ENCODE measurements around the gene LRP3. TPM values are rescaled to one million over a fixed set of nuclear protein-coding genes. Genes with fewer than 3 reads are reported as not detected.
"Not testable (repeated sequence)": the region's sequence is repeated elsewhere in the genome, so short reads cannot be mapped to it uniquely, and the experiment has no call there.

LRP3 gene
- total RNA-seq, 1 donor from 2014 or later: 93.8 TPM

DNA sequence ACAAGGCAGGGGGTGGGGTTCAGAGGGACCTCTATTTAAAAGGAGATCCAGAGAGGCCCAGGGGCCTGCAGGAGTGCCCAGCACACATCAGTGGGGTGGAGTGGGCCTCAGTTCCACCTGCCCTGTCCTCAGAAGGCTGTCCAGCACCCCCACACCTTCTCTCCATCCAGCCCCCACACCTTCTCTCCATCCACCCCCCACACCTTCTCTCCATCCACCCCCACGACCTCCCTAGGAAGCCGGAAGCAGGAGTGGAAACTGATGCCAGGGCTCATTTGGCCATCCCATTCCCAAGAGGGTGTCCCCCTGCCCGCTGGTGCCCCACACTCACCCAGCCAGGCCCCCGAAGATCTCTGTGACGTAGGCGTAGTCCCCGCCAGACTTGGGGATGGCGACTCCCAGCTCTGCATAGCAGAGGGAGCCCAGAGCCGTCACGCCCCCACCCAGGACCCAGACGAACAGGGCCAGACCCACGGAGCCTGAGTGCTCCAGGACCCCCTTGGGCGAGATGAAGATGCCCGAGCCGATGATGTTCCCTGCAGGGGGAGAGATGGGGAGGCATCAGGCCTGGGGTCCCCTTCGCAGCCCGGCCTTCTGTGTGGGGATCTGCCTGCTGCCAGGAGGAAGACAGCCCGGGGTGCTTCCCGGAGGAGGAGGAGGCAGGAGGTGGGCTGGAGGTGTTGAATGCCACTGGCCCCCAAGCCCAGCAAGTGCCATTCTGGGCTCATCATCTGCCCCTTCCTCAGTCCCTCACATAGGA, 21.5 kb downstream of the LRP3 start:
- DNase-seq (ENCODE audit: low spot score in 2 of 2): no peak
- no peak for FAIRE-seq

DNA sequence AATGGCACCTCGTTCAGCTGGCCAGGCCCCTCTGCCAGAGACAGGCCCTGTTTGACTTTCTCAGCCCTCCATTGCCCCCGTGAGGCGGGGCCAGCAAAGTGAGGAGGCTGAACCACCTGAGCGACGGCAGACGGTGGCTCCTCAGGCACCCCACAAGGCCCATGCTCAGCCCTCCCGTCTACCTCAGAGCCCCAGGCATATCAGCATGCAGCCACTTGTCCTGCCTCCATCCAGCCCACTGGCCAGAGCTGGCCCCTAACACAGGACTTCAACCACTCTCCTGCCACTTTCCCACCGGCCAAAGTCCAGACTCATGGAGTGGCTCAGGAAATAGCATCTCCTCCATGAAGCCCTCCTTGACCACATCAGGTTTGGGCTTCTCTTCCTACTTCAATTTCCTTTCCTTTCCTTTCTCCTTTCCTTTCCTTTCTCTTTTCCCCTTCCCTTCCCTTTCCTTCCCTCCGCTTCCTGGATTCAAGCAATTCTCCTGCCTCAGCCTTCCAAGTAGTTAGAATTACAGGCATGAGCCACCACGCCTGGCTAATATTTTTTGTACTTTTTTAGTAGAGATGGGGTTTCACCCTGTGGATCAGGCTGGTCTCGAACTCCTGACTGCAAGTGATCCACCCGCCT, 22.2 kb downstream of the LRP3 start:
- DNase-seq (ENCODE audit: low spot score in 2 of 2) (no peak), FAIRE-seq (no peak)

DNA sequence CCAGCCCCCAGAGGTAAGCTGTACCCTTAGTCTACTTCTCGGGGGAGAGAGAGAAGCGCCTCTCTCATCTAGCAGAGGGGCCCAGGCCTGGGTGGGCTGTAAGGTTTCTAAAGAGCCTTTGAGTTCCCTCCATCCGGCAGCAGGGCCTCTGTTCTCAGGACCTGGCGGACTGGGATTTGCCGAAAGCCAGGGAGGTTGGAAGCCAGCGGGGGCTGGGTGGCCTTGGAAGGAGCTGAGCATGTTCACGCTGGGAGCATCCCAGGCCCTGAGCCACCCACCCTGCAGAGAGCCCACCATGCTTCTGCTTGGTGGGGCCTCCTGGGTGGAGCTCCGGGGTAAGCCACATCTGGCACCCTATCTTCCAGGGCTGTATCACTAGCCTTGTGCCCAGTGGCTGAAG, 23.8 kb downstream of the LRP3 start:
- DNase-seq (ENCODE audit: low spot score in 2 of 2): no peak

DNA sequence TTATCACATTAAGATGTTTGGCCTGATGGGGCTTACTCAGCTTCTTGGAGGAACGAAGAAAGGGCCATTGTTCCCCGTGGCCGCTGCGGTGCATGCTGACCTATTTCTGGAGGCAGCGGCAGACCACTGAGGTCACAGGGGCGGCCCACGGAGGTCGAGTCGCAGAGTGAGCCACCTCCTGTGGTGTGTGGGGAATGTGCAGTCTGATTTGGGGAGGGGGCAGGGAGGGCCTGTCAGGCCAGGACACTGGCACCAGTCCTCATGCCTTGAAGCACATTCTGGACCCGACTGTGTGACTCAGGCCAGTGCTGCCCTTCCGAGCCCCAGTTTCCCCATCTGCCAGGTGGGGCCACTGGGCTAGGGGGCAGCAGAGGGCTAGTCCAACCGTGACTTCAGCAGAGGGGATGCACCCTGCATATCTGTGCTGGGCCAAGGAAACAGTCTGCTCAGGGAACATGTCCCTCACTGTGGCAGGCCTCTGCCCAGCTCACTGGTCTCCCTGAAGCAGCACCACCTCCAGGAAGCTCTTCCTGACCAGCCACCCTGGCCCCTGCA, 25.2 kb downstream of the LRP3 start:
- FAIRE-seq: no peak
- DNase-seq (ENCODE audit: low spot score in 2 of 2): no peak

More for the DNA sequence above, 23.8 kb downstream of the LRP3 start:
- no peak for FAIRE-seq

DNA sequence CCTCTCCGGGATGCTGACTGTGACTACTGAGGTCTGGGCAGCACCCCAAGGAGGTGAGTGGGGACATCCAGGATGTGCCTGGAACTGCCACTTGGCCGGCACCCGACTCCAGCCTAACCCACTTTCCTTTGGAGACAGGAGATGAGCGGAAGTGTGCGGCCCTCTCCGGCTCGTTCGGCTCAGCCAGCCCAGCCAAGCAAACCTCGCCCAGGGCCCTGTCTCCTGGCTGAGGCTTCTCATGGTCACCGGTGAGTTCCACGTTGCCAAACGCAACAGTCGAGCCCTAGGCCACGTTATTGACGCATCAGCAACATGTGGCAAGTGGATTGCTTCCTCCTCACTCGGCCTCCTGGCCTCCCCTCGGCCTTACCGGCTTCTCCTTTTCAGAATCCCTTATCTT, 26.0 kb downstream of the LRP3 start:
- FAIRE-seq: no peak

DNA sequence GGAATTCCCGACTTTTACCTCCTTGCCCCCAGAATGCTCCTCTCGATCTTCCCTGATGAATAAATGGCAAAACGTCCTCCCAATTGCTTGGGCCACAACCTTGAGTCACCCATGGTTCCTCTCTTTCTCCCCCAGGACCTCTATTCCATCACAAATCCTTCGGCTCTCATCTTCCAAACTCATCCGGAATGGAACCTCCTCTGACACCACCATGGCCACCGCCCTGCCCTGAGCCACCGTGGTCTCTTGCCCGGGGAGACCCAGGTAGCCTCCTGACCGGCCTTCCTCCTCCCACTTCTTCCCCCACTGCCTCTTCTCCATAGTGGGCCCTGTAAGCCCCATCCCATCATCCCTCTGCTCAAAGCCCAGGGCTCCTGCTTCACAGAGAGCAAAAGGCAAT, 26.6 kb downstream of the LRP3 start:
- FAIRE-seq (no peak), DNase-seq (ENCODE audit: low spot score in 2 of 2) (no peak)

More for the DNA sequence above, 26.0 kb downstream of the LRP3 start:
- DNase-seq (ENCODE audit: low spot score in 2 of 2): no peak

DNA sequence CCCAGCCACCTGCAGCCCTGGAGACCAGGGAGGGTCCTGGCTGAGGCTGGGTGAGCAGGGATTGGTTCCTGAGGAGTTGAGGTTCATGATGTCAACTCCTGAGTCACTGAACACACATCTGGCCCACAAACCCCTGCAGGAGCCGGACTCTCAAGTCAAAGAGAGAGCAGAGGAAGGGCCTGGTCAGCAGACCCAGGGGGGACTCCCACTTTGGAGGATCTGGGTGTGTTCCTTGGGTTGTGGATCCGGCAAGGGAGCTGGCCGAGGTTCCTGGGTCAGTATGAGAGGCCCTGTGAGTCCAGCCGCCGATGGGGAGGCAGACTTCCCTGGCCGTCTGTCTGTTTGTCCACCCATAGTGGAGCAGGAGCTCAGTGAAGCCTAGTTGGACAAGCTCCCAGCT, 27.5 kb downstream of the LRP3 start:
- DNase-seq (ENCODE audit: low spot score in 2 of 2) (no peak), FAIRE-seq (no peak)

DNA sequence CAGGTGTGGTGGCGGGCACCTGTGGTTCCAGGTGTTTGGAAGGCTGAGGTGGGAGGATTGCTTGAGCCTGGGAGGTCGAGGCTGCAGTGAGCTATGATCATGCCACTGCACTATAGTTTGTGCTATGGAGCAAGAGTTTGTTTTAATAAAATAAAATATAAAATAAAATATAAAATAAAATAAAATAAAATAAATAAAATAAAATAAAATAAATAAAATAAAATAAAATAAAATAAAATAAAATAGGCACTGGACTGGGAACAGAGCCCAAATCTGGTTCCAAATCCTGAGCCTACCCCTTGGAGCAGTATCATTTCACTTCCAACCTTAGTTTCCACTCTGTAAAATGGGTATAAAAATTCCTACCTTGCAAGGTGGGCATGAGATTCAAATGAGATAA, 28.1 kb downstream of the LRP3 start:
- FAIRE-seq; DNase-seq (ENCODE audit: low spot score in 2 of 2): not testable (repeated sequence)

DNA sequence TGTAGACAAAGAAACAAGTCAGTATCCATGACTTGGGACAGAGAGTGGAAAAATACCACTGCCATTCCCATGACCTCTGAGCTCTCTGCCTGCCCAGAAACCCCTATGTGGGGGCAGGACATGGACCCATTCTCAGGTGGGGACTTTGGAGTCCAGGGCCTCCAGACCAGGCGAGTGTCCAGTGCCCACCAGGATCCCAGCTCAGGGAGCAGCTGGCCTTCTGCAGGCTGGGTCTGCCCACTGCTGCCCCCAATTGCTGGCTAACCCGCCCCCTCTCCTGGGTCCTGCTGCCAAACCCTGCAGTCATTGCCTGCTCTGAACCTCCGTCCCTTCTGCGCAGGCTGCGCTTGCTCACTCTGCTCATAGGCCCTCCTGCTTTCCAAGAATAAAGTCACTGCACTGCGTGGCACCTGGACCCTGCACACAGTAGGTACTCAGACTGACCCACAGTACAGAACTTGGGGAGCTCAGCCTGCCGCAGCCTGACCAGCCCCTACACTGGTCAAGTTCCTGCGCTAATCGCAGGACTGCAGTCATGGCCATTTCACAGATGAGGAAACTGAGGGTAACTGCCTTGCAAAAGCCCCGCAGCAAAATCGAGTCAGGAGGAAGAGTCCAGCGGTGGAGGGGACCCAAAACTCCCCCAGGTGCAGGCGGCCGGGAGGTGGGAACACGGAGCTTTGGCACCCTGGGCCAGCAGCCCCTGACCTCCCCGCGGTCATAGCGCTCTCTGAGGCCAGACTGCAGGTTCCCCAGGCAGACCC, 30.7 kb downstream of the LRP3 start:
- DNase-seq (ENCODE audit: low spot score in 2 of 2) (no peak), FAIRE-seq (no peak)

DNA sequence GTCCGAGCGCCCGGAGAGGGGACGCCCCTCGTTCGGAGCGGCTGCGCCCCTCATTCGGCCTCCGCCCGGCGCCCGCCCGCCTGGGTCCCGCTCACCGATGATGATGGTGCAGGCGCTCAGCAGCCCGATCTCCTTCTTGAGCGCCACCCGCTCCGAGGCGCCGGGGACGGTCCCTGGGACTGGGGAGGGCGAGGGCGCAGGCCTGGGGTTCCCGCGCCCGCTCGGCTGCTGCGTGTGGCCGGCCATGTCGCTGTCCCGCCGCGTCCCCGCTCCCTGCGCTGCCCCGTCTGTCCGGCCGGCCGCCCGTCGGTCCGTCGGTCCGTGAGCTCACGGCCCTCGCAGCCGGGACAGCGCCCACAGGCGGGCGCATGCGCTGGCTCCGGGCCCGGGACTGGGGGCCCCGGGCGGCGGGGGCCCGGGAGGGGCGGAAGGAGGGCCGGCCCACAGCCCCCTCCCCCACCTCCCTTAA, 31.4 kb downstream of the LRP3 start, which contains the start of gene SLC7A10:
SLC7A10 (minus strand) TSS at position 393 of the 469 bp plus-strand sequence; CDS start at position 246, 147 bp downstream.
- no peak for FAIRE-seq
- peak in 1 of 2 donors; percentile 60 for DNase-seq (ENCODE audit: low spot score in 2 of 2)

DNA sequence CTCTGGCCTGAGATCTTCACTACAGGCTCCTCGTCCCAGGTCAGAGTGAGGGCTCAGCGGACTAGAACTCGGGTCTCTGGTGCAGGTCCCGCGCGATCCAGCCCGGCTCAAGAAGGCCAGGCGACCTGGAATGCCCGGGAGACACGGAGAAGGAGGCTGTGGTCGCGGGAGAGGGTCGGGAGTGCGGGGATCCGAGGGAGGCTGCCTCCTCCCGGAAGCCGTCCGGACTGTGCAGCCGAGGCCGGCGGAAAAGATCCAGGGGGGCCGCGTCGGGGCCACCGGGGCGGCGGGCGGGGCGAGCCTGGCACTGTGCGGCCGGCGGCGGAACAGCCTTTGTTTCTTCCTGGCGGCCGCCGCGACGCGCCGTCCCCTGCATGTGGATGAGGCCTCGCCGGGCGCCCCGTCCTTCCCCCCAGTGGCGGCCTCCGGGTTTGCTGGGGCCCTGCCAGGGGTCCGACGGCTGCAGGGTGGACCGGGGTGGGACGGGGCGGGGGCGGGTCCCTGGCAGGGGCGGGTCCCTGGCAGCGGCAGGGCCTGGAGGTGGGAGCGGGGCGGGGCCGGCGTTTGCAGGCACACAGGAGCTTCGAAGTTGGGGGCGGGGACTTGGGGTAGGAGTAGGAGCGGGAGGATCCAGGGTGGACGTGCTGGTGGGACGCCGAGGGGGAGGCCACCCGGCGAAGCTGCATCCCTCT, 32.6 kb downstream of the LRP3 start:
- no peak for FAIRE-seq
- no peak for DNase-seq (ENCODE audit: low spot score in 2 of 2)

DNA sequence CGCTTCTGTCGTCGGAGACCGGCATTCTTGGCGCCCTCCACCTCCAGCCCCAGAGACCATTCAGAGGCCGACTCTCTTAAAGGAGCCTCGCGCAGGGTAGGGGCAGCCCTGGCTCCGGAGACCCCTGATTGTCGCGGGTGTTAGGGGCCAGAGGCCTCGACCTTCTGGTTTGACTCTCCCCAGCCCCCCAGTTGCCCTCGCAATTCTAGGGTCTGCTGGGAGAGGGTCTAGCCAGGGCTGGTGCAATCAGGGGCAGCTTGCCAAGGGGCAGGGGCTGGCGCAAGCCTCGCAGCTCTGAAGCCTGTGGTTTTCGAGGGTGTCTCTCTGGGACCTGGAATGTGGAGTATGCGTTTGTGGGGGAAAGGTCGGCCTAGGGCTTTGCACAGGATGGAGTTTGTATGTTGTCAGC, 33.1 kb downstream of the LRP3 start:
- DNase-seq (ENCODE audit: low spot score in 2 of 2): no peak
- FAIRE-seq: no peak

DNA sequence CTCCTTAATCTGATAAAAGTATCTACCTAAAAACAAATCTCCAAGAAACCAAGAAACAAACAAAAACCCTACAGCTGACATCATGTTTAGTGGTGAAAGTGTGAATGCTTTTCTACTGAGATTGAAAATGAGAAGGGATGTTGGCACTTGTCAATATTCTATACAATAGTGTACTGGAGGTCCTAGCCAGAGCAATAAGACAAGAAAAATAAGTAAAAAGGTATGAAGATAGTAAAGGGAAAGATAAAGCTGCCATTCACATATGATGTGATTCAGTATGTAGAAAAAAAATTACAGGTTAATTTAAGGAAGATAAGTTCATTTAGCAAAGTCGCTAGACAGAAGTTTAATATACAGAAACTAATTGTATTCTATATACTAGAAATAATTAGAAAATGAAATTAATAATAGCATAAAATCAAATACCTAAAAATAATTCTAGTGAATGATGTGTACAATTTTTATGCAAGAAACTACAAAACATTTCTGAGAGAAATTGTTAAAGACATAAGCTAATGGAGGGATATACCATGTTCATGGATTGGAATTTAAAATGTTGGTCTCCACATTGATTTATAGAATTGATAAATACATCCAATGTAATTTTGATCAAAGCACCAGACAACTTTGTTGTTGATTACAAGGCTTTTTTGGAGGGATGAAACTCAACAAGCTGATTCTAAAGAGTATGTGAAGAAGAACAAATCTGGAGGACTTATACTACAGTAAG, 33.9 kb downstream of the LRP3 start:
- FAIRE-seq (no peak), DNase-seq (ENCODE audit: low spot score in 2 of 2) (no peak)

DNA sequence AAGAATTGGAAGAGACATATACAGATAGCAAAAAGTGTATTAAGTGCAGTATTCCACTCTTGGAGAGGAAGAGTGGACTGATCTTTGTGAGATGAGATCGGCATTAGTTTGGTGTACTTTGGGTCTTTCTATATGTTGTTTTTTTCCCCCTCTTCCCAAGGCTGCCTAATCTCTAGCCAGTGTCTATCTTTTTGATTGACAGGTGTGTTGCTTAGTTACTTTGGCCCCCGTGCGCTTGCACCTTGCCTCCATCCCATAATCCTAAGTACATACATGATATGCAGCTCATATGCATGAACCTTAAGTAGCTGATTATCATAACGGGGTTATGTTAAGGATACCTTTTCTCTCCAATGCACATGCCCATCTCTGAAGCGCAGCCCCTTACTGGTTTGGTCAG, 35.8 kb downstream of the LRP3 start:
- FAIRE-seq (no peak), DNase-seq (ENCODE audit: low spot score in 2 of 2) (no peak)

DNA sequence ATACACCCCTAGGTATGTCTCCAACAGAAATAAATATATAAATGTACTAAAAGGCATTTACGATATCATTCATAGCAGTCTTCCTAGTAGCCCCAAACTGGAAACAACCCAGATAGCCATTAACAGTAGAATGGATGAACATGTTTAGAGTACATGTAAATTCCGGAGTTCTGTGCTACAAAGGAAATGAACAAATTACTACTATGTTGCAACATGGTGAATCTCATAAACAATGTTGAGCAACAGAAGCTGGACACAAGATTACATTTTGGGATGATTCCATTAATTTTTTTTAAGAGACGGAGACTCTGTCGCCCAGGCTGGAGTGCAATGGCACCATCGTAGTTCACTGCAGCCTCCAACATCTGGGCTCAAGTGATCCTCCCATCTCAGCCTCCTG, 37.4 kb downstream of the LRP3 start:
- DNase-seq (ENCODE audit: low spot score in 2 of 2) (no peak), FAIRE-seq (no peak)

DNA sequence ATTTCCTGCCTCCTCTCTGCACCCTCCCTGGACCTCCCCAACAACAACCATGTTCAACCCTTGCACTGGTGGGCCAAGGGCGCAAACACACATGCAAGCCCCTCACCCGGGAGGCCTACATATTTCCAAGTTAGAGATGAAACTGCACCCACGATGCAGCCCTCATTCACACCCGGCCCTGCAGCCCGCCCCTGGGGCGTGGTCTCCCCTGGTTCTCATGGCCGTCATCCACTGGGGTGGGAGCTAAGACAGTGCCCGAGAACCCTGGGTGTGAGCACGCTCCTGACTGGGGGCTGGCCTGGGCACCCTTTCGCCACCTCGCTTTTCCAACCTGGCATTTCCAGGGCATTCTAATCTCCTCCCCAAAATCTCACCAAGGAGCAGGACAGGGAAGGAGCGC, 38.5 kb downstream of the LRP3 start:
- no peak for FAIRE-seq
- no peak for DNase-seq (ENCODE audit: low spot score in 2 of 2)

DNA sequence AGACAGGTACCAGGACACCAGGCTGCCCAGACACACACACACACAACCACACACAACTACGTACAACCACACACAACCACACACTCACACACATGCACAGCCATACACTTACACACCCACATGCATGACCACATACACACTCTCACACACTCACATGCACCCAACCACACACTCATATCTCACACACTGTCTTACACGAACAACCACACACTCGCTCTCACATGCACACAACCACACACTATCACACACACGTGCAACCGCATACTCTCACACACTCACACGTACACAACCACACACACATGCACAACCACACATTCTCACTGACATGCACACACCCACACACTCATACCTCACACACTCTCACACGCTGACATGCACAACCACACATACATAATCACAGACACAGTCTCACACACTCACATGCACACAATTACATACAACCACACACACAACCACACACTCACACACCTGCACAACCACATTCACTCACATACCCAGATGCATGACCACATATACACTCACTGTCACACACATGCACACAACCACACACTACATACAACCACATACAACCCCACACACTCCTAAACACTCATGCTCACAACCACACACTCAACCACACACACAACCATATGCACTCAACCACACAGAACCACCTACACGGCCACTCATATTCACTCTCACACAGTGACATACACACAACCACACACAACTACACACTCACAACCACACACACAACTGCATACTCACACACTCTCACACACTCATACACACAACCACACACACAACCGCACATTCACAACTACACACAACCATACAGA, 39.1 kb downstream of the LRP3 start:
- DNase-seq (ENCODE audit: low spot score in 2 of 2) (no peak), FAIRE-seq (no peak)

DNA sequence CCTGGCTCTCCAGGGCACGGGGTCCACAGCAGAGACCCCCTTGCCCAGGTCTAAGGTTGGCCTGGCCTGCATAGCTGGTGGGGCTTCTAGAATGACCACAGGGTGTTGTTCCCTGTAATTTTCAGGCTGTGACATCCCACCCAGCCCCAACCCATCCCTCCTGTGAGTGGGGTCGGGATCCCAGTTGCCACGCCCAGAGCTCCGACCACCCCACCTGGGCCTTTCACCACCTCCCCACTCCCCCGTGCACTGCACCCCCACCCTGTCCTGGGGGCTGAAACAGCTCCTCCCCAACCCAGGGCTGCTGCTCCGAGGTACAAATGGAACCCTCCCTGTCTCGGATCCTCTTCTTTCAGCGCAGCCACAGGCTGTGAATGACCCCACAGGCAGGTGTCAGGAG, 40.0 kb downstream of the LRP3 start:
- FAIRE-seq (no peak), DNase-seq (ENCODE audit: low spot score in 2 of 2) (no peak)

DNA sequence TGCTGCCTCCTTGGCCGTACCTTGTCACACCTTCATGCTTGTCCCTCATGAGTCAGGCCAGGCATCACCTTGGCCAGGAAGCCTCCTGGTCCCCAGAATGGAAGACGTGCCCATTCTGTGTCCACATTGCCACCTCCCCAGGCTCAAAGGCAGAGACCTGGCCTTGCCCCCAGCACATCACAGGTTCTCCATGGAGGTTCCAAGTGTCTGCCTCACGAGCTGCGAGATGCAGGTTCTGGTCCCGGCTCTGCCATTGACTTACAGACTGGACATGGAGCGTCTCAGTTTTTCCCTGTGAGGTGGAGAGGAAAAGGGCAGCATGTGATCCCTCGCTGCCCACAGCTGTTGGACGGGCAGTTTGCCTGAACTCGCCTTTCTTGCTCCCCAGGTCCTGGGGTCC, 40.6 kb downstream of the LRP3 start:
- FAIRE-seq (no peak), DNase-seq (ENCODE audit: low spot score in 2 of 2) (no peak)
